ENCODE data around the gene CCDC40.

- TF ChIP-seq CTCF (IDR thresholded peaks at IDR 0.05) (no peak), USF2 (CRISPR knock-in tag; IDR thresholded peaks at IDR 0.05) (no peak), PRDM15 (CRISPR knock-in tag; IDR thresholded peaks at IDR 0.05) (no peak), SMAD3 (CRISPR knock-in tag; IDR thresholded peaks at IDR 0.05; ENCODE audit: borderline replicate concordance) (no peak), ZNF396 (CRISPR knock-in tag; IDR thresholded peaks at IDR 0.05; ENCODE audit: borderline replicate concordance) (no peak), MLX (CRISPR knock-in tag; IDR thresholded peaks at IDR 0.05) (no peak), E2F5 (CRISPR knock-in tag; IDR thresholded peaks at IDR 0.05) (no peak), MAX (CRISPR knock-in tag; IDR thresholded peaks at IDR 0.05) (no peak)
Observed at GRCh38 chr17:80009391-80010282, 26.8 kb upstream of the CCDC40 start.

Data from WTC11 (cell line).